Endothelial cell of umbilical vein (primary cell): ENCODE data around the gene HCN2. TPM values are rescaled to one million over a fixed set of nuclear protein-coding genes. Genes with fewer than 3 reads are reported as not detected.

Experiments used
- BruUV-seq: library from RNA; stranded (reverse); fragments of 400-500 nt; replicated peaks from 2 replicates; lab custom pipeline; 2021; lab: Mats Ljungman, UMichigan
- CTCF ChIA-PET: fragments of 300-600, 350-600 bp; sonication (Branson Sonifier 250); formaldehyde crosslinking; loops from one replicate; lab custom pipeline; 2021; ENCODE audit warnings: antibody characterized with exemption, inconsistent platforms; lab: Charles Lee
- POLR2A ChIA-PET: fragments of 300-600, 350-600 bp; sonication (Branson Sonifier 250); formaldehyde crosslinking; loops from one replicate; lab custom pipeline; 2021; ENCODE audit warnings: antibody characterized with exemption, inconsistent platforms; lab: Charles Lee
- DNase-seq: peaks from one replicate; pipeline ENCODE4 v3.0.0-alpha.2; 2011; ENCODE audit warnings: low read depth, low spot score
- FAIRE-seq: peaks from 2 replicates; lab custom pipeline; 2011; peaks lifted over from hg19 to GRCh38; lab: Jason Lieb, UNC
- H2AFZ ChIP-seq: 2 replicates; pipeline ENCODE4 v1.6.0; 2012; ENCODE audit warnings: low read depth, low read length, control low read depth, inconsistent platforms
- H3K27ac ChIP-seq: 2 replicates; pipeline ENCODE4 v1.5.1; 2011; ENCODE audit warnings: low read depth, mild to moderate bottlenecking, control low read depth, low read length, moderate library complexity; ENCODE audit not compliant: insufficient read depth
- H3K27me3 ChIP-seq, 2 experiments: 2 replicates each; pipeline versions ENCODE4 v1.6.0 to v1.6.1; 2011; ENCODE audit warnings: low read length in 2 of 2, mixed read lengths in 1 of 2; ENCODE audit not compliant: control insufficient read depth in 2 of 2, insufficient read depth in 2 of 2
- H3K36me3 ChIP-seq, 2 experiments: 2 replicates in 1 of 2; 3 replicates in 1 of 2; pipeline ENCODE4 v1.5.1; 2011; ENCODE audit warnings: low read length in 2 of 2, mild to moderate bottlenecking in 1 of 2, moderate library complexity in 1 of 2; ENCODE audit not compliant: control insufficient read depth in 2 of 2, insufficient read depth in 2 of 2; ENCODE audit errors: extremely low read depth in 1 of 2
- H3K4me1 ChIP-seq: 3 replicates; pipeline ENCODE4 v1.5.1; 2011; ENCODE audit warnings: mild to moderate bottlenecking, low read length; ENCODE audit not compliant: control insufficient read depth, insufficient read depth; ENCODE audit errors: extremely low read depth
- H3K4me2 ChIP-seq: 2 replicates; pipeline ENCODE4 v1.6.1; 2011; ENCODE audit warnings: low read length, control low read depth, mixed read lengths; ENCODE audit not compliant: insufficient read depth
- H3K4me3 ChIP-seq, 3 experiments: fragments of 200-600 bp in 1 of 3; sonication (generic), shearing (Covaris generic) in 1 of 3; replicated peaks in 1 of 3; 2 replicates each; pipeline ENCODE4 v1.5.1; 2011 to 2016; ENCODE audit warnings: control low read depth in 3 of 3, low read length in 3 of 3, mild to moderate bottlenecking in 2 of 3, inconsistent platforms in 1 of 3, low read depth in 1 of 3, moderate library complexity in 1 of 3; ENCODE audit not compliant: insufficient read depth in 1 of 3
- H3K79me2 ChIP-seq: 2 replicates; pipeline ENCODE4 v1.6.0; 2012; ENCODE audit warnings: low read length, inconsistent platforms; ENCODE audit not compliant: control insufficient read depth, insufficient read depth
- H3K9ac ChIP-seq: replicated peaks from 2 replicates; pipeline ENCODE3; 2011; ENCODE audit warnings: low read length, control low read depth; ENCODE audit not compliant: insufficient read depth; ENCODE audit errors: extremely low read depth
- H3K9me1 ChIP-seq: replicated peaks from 3 replicates; pipeline ENCODE4 v1.6.0; 2011; ENCODE audit warnings: mild to moderate bottlenecking, low read length; ENCODE audit not compliant: control insufficient read depth, insufficient read depth; ENCODE audit errors: extremely low read depth
- H3K9me3 ChIP-seq: replicated peaks from 2 replicates; pipeline ENCODE4 v1.5.1; 2012; ENCODE audit warnings: low read length, inconsistent platforms; ENCODE audit not compliant: control insufficient read depth, insufficient read depth
- H4K20me1 ChIP-seq: replicated peaks from 2 replicates; pipeline ENCODE3; 2011; ENCODE audit warnings: mild to moderate bottlenecking, low read length; ENCODE audit not compliant: control insufficient read depth, insufficient read depth; ENCODE audit errors: extremely low read depth
- JUN ChIP-seq: IDR thresholded peaks from 2 replicates; pipeline ENCODE4 v1.6.1; 2011; ENCODE audit warnings: borderline replicate concordance, low read depth; ENCODE audit not compliant: insufficient read length, insufficient read depth
- MYC ChIP-seq: IDR thresholded peaks from one replicate; pipeline ENCODE4 v1.6.1; 2011; ENCODE audit warnings: mild to moderate bottlenecking, low read depth, low read length
- POLR2A ChIP-seq: IDR thresholded peaks from 2 replicates; pipeline ENCODE4 v1.6.1; 2012; ENCODE audit warnings: low read depth, mild to moderate bottlenecking, control low read depth, low read length
- dilution Hi-C: fragments of 300-500 bp; cut with MboI; formaldehyde crosslinking; loops from one replicate; pipeline ENCODE4 v1.15.0; 2019; ENCODE audit warnings: low sequenced_read_pairs; ENCODE audit not compliant: extremely low pct_ligation_motif_present
- intact Hi-C: fragments of 100-400 bp; cut with micrococcal nuclease; formaldehyde crosslinking; loops from one replicate; pipeline ENCODE4 v1.10.0; 2022
- polyA plus RNA-seq, 4 experiments: library from polyadenylated mRNA; depleted of rRNA in 3 of 4; stranded (reverse) in 3 of 4; unstranded in 1 of 4; fragments of >200 nt; gene quantifications; 2 replicates each; pipeline versions ENCODE4 v1.2.1 to v1.2.3, GENCODE V29; 2011 to 2012; ENCODE audit warnings: missing spikeins in 1 of 4
- total RNA-seq: library from RNA; stranded (reverse); gene quantifications from 2 replicates; pipeline ENCODE4 v1.2.3, GENCODE V29; 2021
- TF ChIP-seq, protein P1 (sequence below), 2 donors: IDR thresholded peaks; 1 replicate in 1 of 2; 2 replicates in 1 of 2; pipeline ENCODE4 v1.5.1; 2011; ENCODE audit warnings: low read length in 2 of 2, mild to moderate bottlenecking in 2 of 2, moderate library complexity in 2 of 2, control low read depth in 1 of 2, inconsistent platforms in 1 of 2, low read depth in 1 of 2; ENCODE audit not compliant: insufficient read depth in 1 of 2; ENCODE audit errors: extremely low read depth in 1 of 2
- TF ChIP-seq, protein P2 (sequence below): IDR thresholded peaks from 2 replicates; pipeline ENCODE4 v1.6.1; 2011; ENCODE audit not compliant: insufficient read depth, insufficient read length

HCN2 gene
- total and polyA plus RNA-seq, 2 donors (not counting 3 experiments of a cell fraction or from before 2014, with no cell fraction given), result 0.18 to 0.53 TPM

DNA sequence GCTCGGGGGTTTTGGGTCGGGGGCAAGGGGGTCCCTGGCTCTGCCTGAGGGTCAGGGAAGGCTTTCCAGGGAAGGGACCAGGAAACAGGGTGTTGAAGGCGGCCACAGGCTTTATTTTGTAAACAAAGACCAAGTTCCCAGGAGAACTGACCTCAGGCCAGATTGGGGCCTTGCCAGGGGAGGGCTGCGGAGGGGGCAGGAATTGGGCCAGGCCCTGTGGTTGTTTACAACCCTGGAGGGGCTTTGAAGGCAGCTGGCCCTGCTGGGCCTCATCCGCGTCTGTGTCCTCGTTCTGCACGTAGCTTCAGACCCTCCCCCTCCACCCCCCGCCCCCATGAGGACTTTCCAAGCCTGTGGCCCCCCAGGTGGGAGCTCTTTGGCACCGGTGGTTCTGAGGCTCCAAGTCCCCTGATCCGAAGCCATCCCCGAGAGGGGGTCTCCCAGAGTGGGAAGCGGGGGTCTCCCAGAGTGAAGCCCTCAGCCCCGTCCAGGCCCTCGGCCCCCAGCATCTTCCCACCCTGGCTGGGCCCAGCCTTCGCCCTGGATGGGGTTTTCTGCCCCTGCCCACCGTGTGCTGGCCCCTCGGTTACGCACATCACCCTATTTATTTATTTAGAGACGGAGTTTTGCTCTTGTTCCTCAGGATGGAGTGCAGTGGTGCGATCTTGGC lies 30.8 kb upstream of the HCN2 start:
- ChIA-PET POLR2A (no interaction called here), CTCF (no interaction called here)
- H3K79me2 ChIP-seq, result no peaks in the 10 kb centered on the region
- no peak overlapping the region for H3K27ac ChIP-seq
- H4K20me1 ChIP-seq, result no peaks in the 10 kb centered on the region
- no peak overlapping the region for H2AFZ ChIP-seq
- H3K9me1 ChIP-seq, result no peaks in the 10 kb centered on the region
- no peak overlapping the region for H3K9ac ChIP-seq
- H3K4me3 ChIP-seq, result no peak overlapping the region
- dilution Hi-C loops (no loop called here), intact Hi-C loops (no loop called here)
- H3K4me2 ChIP-seq, result no peak overlapping the region
- FAIRE-seq (no peak), DNase-seq (no peak)
- H3K36me3 ChIP-seq, result no peaks in the 10 kb centered on the region
- H3K9me3 ChIP-seq, result no peaks in the 10 kb centered on the region
- BruUV-seq, result no TSS peak
- no peaks in the 10 kb centered on the region for H3K27me3 ChIP-seq
- H3K4me1 ChIP-seq, result no peaks in the 10 kb centered on the region
- TF ChIP-seq POLR2A (no peak), JUN (no peak)

DNA sequence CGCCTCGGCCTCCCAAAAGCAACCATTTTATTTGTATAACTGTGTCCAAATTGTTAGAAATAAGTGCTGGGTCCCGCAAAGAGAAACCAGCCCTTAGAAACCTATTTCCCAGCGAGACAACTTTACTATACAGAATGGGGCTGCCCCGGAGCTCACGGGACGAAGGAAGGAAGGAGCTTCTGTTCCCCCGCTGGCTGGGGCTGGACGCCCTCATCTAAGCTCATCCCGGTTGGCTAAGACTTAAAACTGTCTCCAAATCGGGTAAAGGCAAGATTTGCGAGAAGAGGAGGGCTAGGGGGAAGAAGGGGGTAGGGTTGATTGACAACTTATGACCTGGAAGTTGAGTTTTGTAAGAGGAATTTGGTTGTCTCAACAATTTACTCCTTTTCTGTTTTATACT lies 29.6 kb upstream of the HCN2 start:
- intact Hi-C loops, result no loop called here
- Histone ChIP-seq H4K20me1 (no peaks in the 10 kb centered on the region), H3K27me3 (no peaks in the 10 kb centered on the region), H3K36me3 (no peaks in the 10 kb centered on the region), H3K9me1 (no peaks in the 10 kb centered on the region), H3K9ac (no peak overlapping the region), H3K4me2 (no peak overlapping the region), H3K4me3 (no peak overlapping the region), H3K9me3 (no peaks in the 10 kb centered on the region), H3K4me1 (no peaks in the 10 kb centered on the region), H3K79me2 (no peaks in the 10 kb centered on the region), H2AFZ (no peak overlapping the region), H3K27ac (no peak overlapping the region)
- dilution Hi-C loops, result no loop called here
- CTCF ChIA-PET, result no interaction called here
- DNase-seq, result no peak
- BruUV-seq, result no TSS peak
- no peak for FAIRE-seq
- no peak for TF ChIP-seq MYC
- TF ChIP-seq, protein P1, sequence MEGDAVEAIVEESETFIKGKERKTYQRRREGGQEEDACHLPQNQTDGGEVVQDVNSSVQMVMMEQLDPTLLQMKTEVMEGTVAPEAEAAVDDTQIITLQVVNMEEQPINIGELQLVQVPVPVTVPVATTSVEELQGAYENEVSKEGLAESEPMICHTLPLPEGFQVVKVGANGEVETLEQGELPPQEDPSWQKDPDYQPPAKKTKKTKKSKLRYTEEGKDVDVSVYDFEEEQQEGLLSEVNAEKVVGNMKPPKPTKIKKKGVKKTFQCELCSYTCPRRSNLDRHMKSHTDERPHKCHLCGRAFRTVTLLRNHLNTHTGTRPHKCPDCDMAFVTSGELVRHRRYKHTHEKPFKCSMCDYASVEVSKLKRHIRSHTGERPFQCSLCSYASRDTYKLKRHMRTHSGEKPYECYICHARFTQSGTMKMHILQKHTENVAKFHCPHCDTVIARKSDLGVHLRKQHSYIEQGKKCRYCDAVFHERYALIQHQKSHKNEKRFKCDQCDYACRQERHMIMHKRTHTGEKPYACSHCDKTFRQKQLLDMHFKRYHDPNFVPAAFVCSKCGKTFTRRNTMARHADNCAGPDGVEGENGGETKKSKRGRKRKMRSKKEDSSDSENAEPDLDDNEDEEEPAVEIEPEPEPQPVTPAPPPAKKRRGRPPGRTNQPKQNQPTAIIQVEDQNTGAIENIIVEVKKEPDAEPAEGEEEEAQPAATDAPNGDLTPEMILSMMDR (IDR thresholded peaks at IDR 0.05; ENCODE audit: extremely low read depth in 1 of 2, insufficient read depth in 1 of 2, low read depth in 1 of 2, low read length in 2 of 2), result no peak
- TF ChIP-seq, protein P2, sequence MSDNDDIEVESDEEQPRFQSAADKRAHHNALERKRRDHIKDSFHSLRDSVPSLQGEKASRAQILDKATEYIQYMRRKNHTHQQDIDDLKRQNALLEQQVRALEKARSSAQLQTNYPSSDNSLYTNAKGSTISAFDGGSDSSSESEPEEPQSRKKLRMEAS, result no peak
- no peak for TF ChIP-seq JUN
- POLR2A ChIA-PET, result no interaction called here
